ENCODE measurements around the gene KRT8.

Gene KRT8

GRCh38 chr12:52847335-52848102 is 57.4 kb downstream of the KRT8 start:
- DNase-seq (ENCODE audit: low read depth) = no peak
